ENCODE measurements around the gene ZNF426.

The ZNF426 gene

GRCh38 chr19:9498183-9498902 is 40.1 kb downstream of the ZNF426 start, which contains the start of gene ZNF560:
TSS of gene ZNF560 (minus strand) at chr19:9498616. CDS start at chr19:9475313, 23,303 bp downstream.
- in situ Hi-C loops (cut with MboI; ENCODE audit: low sequenced_read_pairs), result no loop called here

GRCh38 chr19:9494096-9494495 is 44.3 kb downstream of the ZNF426 start:
- in situ Hi-C loops (cut with MboI; ENCODE audit: low sequenced_read_pairs), result no loop called here

- in situ Hi-C loops (cut with MboI; ENCODE audit: low sequenced_read_pairs), result no loop called here
Observed at GRCh38 chr19:9487016-9487415, 51.4 kb downstream of the ZNF426 start.

- in situ Hi-C loops (cut with MboI; ENCODE audit: low sequenced_read_pairs), result no loop called here
Observed at GRCh38 chr19:9485140-9485539, 53.3 kb downstream of the ZNF426 start.

- in situ Hi-C loops (cut with MboI; ENCODE audit: low sequenced_read_pairs), result no loop called here
Observed at GRCh38 chr19:9474975-9475374, 63.5 kb downstream of the ZNF426 start.

Data from HL-60/S4 (cell line).